K562 (cell line): ENCODE results near the gene MPND. TPM values are rescaled to one million over a fixed set of nuclear protein-coding genes. Genes with fewer than 3 reads are reported as not detected.
A peak's percentile ranks its signal among the peaks of the same experiment; 100 is the strongest.

Experiments
- BMI1 ChIP-seq: fragments of 150-350 bp; IDR thresholded peaks from 2 replicates; pipeline ENCODE4 v1.6.1; 2014; ENCODE audit warnings: low read length
- CCAR2 ChIP-seq: fragments of 200-400 bp; formaldehyde crosslinking; IDR thresholded peaks from 2 replicates; pipeline ENCODE4 v1.6.1; 2017; ENCODE audit warnings: mild to moderate bottlenecking, low read depth, low read length
- CREBBP ChIP-seq: IDR thresholded peaks from one replicate; pipeline ENCODE4 v1.6.1; 2012; ENCODE audit warnings: low read depth, mild to moderate bottlenecking, control low read depth, inconsistent platforms, low read length
- DDX20 ChIP-seq: fragments of 450-650 bp; IDR thresholded peaks from 2 replicates; pipeline ENCODE4 v1.6.1; 2016; ENCODE audit warnings: missing genetic modification characterization, low read depth, mild to moderate bottlenecking, missing compliant biosample characterization, moderate library complexity
- DNMT1 ChIP-seq: fragments of 450-650 bp; IDR thresholded peaks from 2 replicates; pipeline ENCODE4 v1.6.1; 2016; ENCODE audit warnings: antibody characterized with exemption, mild to moderate bottlenecking
- ELF1 ChIP-seq: fragments of 200-800 bp; sonication (Bioruptor generic); IDR thresholded peaks from 2 replicates; pipeline ENCODE4 v1.6.1; 2016; ENCODE audit warnings: missing genetic modification characterization, missing compliant biosample characterization
- GTF2F1 ChIP-seq: IDR thresholded peaks from 2 replicates; pipeline ENCODE4 v1.6.1; 2011; ENCODE audit warnings: low read depth, low read length, improper control_type of control experiment
- HNRNPH1 ChIP-seq: fragments of 200-400 bp; formaldehyde crosslinking; optimal IDR thresholded peaks from 2 replicates; pipeline ENCODE3; 2017; ENCODE audit warnings: low read depth, mild to moderate bottlenecking, low read length, moderate library complexity
- L3MBTL2 ChIP-seq: fragments of 450-650 bp; IDR thresholded peaks from 2 replicates; pipeline ENCODE4 v1.6.1; 2016; ENCODE audit warnings: mild to moderate bottlenecking, moderate library complexity
- LCOR ChIP-seq: sonication (generic); formaldehyde crosslinking; IDR thresholded peaks from 2 replicates; pipeline ENCODE4 v1.8.0; 2022; ENCODE audit warnings: mild to moderate bottlenecking, missing genetic modification reagents
- MTA1 ChIP-seq: fragments of 450-650 bp; IDR thresholded peaks from 2 replicates; pipeline ENCODE4 v1.6.1; 2017; ENCODE audit warnings: borderline replicate concordance
- MYC ChIP-seq, 2 experiments: fragments of 250-450 bp in 1 of 2; sonication (Bioruptor Pico) in 1 of 2; IDR thresholded peaks; 2 replicates each; pipeline versions ENCODE4 v1.5.1 to v1.6.1; 2012 to 2021; ENCODE audit warnings: low read depth in 2 of 2, borderline replicate concordance in 1 of 2, improper control_type of control experiment in 1 of 2, low read length in 1 of 2, mild to moderate bottlenecking in 1 of 2, moderate library complexity in 1 of 2
- NFATC3 ChIP-seq: fragments of 450-650 bp; IDR thresholded peaks from 2 replicates; pipeline ENCODE4 v1.6.1; 2017; ENCODE audit warnings: mild to moderate bottlenecking
- RFX7 ChIP-seq: fragments of 250-450 bp; sonication (Bioruptor Pico); IDR thresholded peaks from 2 replicates; pipeline ENCODE4 v1.5.1; 2021; ENCODE audit warnings: mild to moderate bottlenecking
- SLC30A9 ChIP-seq: fragments of 250-450 bp; sonication (Bioruptor Pico); IDR thresholded peaks from 2 replicates; pipeline ENCODE4 v1.8.0; 2022; ENCODE audit warnings: mild to moderate bottlenecking, moderate library complexity
- SMAD4 ChIP-seq: fragments of 250-450 bp; sonication (Bioruptor Pico); conservative IDR thresholded peaks from 2 replicates; pipeline ENCODE4 v1.8.0; 2021; ENCODE audit warnings: inconsistent platforms, mild to moderate bottlenecking, moderate library complexity
- TGIF2 ChIP-seq: sonication (generic); formaldehyde crosslinking; IDR thresholded peaks from 2 replicates; pipeline ENCODE4 v1.8.1; 2022; ENCODE audit warnings: mild to moderate bottlenecking, missing genetic modification reagents, moderate library complexity
- U2AF1 ChIP-seq: fragments of 200-400 bp; formaldehyde crosslinking; optimal IDR thresholded peaks from 2 replicates; pipeline ENCODE3; 2017; ENCODE audit warnings: mild to moderate bottlenecking, low read depth, low read length, moderate library complexity
- ZBED1 ChIP-seq: IDR thresholded peaks from 2 replicates; pipeline ENCODE4 v1.6.1; 2014
- ZBTB8A ChIP-seq: fragments of 450-650 bp; IDR thresholded peaks from 2 replicates; pipeline ENCODE4 v1.6.1; 2018; ENCODE audit warnings: mild to moderate bottlenecking, moderate library complexity; ENCODE audit not compliant: partially characterized antibody
- ZKSCAN1 ChIP-seq: fragments of 150-350 bp; IDR thresholded peaks from 2 replicates; pipeline ENCODE4 v1.6.1; 2016; ENCODE audit warnings: low read depth, low read length
- ZNF212 ChIP-seq: fragments of 450-650 bp; formaldehyde crosslinking; IDR thresholded peaks from 2 replicates; pipeline ENCODE4 v1.4.0; 2020; ENCODE audit warnings: mild to moderate bottlenecking
- ZNF232 ChIP-seq: sonication (generic); formaldehyde crosslinking; IDR thresholded peaks from 2 replicates; pipeline ENCODE4 v1.8.0; 2022; ENCODE audit warnings: mild to moderate bottlenecking, missing genetic modification reagents
- ZNF41 ChIP-seq: fragments of 250-450 bp; sonication (Bioruptor Pico); conservative IDR thresholded peaks from 2 replicates; pipeline ENCODE4 v1.4.0; 2020; ENCODE audit warnings: mild to moderate bottlenecking
- ZNF561 ChIP-seq: fragments of 450-650 bp; formaldehyde crosslinking; conservative IDR thresholded peaks from 2 replicates; pipeline ENCODE4 v1.4.0; 2020; ENCODE audit warnings: mild to moderate bottlenecking, moderate library complexity
- ZNF695 ChIP-seq: fragments of 450-650 bp; formaldehyde crosslinking; IDR thresholded peaks from 2 replicates; pipeline ENCODE4 v1.4.0; 2020; ENCODE audit warnings: mild to moderate bottlenecking, moderate library complexity
- ZNF778 ChIP-seq: fragments of 450-650 bp; formaldehyde crosslinking; IDR thresholded peaks from 2 replicates; pipeline ENCODE4 v1.4.0; 2020; ENCODE audit warnings: mild to moderate bottlenecking, moderate library complexity
- polyA plus RNA-seq, 8 experiments: library from polyadenylated mRNA; depleted of rRNA in 4 of 8; stranded (reverse) in 5 of 8; unstranded in 3 of 8; fragments of >200 nt; fragmentation: Nextera tagmentation in 2 of 8; fragmentation: Illumina TruSeq in 1 of 8; extraction: Ambion mirVana in 2 of 8; extraction: Trizol in 1 of 8; gene quantifications; 2 replicates each; pipeline versions ENCODE4 v1.2.1 to v1.2.3, GENCODE V29; 2011 to 2014; ENCODE audit warnings: inconsistent platforms in 1 of 8, missing spikeins in 1 of 8
- total RNA-seq, 7 experiments: library from RNA; depleted of rRNA in 6 of 7; stranded (reverse); fragments of >200 nt in 6 of 7; fragmentation: Illumina TruSeq in 2 of 7; extraction: Trizol in 2 of 7; gene quantifications; 2 replicates each; pipeline versions ENCODE4 v1.2.1 to v1.2.3, GENCODE V29; 2011 to 2021; ENCODE audit warnings: low replicate concordance in 1 of 7
- TF ChIP-seq, protein P1 (sequence below): fragments of 450-650 bp; IDR thresholded peaks from 2 replicates; pipeline ENCODE4 v1.6.1; 2016; ENCODE audit warnings: mild to moderate bottlenecking
- TF ChIP-seq, protein P2 (sequence below): fragments of 250-450 bp; sonication (Bioruptor Pico); IDR thresholded peaks from 2 replicates; pipeline ENCODE4 v1.9.0; 2021; ENCODE audit warnings: mild to moderate bottlenecking
- TF ChIP-seq, protein P3 (sequence below): sonication (generic); formaldehyde crosslinking; IDR thresholded peaks from 2 replicates; pipeline ENCODE4 v1.8.0; 2022; ENCODE audit warnings: mild to moderate bottlenecking, missing genetic modification reagents

The MPND gene
- total and polyA plus RNA-seq, 9 of the 15 experiments (the other 6 are each of a cell fraction or from before 2014, with no cell fraction given): 0.25 to 14.0 (median 3.9) TPM

DNA sequence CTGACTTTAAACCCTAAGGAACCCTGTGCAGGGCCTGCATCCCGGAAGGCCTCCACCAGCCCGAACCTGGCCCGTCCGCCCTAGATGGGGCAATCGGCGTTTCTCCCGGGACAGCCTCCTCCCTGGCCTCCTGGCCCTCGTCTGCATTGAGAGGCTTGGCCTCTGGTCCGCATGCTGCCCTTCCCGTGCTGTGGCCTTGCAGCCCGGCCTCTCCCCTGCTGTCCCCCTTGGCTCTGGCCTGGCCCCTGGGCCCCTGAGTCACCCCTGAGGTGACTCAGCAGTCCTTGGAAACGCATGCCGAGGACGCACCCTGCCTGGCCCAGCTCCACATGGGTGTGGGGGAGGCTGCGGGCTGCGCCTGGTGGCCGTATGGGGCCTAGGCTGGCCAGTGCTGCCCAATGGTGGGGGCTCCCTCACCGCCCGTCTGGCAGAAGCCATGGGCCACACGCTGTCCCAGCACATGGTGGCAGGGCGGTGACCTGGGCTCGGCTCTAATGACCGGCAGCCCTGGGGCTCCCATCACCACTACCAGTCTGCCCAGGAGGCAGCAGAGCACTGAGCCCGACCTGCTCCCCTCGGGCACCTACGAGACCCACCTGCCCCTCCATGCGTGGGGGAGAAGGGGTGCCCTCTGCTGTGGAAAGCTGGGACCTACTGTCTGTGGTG is 31.3 kb downstream of the MPND start (continued):
- no peak for TF ChIP-seq ZNF561 (CRISPR knock-in tag)
- peak; percentile 80 for TF ChIP-seq ZNF212
- no peak; the same call in 1 of the 2 replicates for TF ChIP-seq ZBED1
- peak; percentile 99 for TF ChIP-seq MYC (IDR thresholded peaks at IDR 0.05; ENCODE audit: low read depth, low read length)
- peak; percentile 90 for TF ChIP-seq MYC (CRISPR knock-in tag; IDR thresholded peaks at IDR 0.05; ENCODE audit: borderline replicate concordance, low read depth)
- no peak for TF ChIP-seq SLC30A9 (CRISPR knock-in tag)
- TF ChIP-seq, protein P1, sequence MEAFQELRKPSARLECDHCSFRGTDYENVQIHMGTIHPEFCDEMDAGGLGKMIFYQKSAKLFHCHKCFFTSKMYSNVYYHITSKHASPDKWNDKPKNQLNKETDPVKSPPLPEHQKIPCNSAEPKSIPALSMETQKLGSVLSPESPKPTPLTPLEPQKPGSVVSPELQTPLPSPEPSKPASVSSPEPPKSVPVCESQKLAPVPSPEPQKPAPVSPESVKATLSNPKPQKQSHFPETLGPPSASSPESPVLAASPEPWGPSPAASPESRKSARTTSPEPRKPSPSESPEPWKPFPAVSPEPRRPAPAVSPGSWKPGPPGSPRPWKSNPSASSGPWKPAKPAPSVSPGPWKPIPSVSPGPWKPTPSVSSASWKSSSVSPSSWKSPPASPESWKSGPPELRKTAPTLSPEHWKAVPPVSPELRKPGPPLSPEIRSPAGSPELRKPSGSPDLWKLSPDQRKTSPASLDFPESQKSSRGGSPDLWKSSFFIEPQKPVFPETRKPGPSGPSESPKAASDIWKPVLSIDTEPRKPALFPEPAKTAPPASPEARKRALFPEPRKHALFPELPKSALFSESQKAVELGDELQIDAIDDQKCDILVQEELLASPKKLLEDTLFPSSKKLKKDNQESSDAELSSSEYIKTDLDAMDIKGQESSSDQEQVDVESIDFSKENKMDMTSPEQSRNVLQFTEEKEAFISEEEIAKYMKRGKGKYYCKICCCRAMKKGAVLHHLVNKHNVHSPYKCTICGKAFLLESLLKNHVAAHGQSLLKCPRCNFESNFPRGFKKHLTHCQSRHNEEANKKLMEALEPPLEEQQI: no peak
- TF ChIP-seq, protein P2, sequence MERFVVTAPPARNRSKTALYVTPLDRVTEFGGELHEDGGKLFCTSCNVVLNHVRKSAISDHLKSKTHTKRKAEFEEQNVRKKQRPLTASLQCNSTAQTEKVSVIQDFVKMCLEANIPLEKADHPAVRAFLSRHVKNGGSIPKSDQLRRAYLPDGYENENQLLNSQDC (CRISPR knock-in tag): no peak; the same call in 1 of the 2 replicates
- TF ChIP-seq DNMT1: no peak
- TF ChIP-seq L3MBTL2: peak; percentile 99
- TF ChIP-seq CCAR2: no peak
- no peak for TF ChIP-seq U2AF1
- no peak for TF ChIP-seq ZBTB8A
- TF ChIP-seq RFX7 (CRISPR knock-in tag): peak; percentile 70; the same call in 1 of the 2 replicates
- TF ChIP-seq HNRNPH1: no peak
- TF ChIP-seq CREBBP: no peak
- TF ChIP-seq ZNF778 (CRISPR knock-in tag): no peak
- peak; percentile 64; the same call in 1 of the 2 replicates for TF ChIP-seq LCOR (CRISPR knock-in tag)
- TF ChIP-seq, protein P3, sequence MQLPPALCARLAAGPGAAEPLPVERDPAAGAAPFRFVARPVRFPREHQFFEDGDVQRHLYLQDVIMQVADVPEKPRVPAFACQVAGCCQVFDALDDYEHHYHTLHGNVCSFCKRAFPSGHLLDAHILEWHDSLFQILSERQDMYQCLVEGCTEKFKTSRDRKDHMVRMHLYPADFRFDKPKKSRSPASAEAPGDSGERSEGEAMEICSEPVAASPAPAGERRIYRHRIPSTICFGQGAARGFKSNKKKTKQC: peak; percentile 89
- peak; percentile 72 for TF ChIP-seq ELF1 (tag)
- no peak for TF ChIP-seq GTF2F1
- no peak for TF ChIP-seq TGIF2 (CRISPR knock-in tag)
- no peak for TF ChIP-seq ZNF695 (CRISPR knock-in tag)
- peak; percentile 95 for TF ChIP-seq SMAD4 (CRISPR knock-in tag)
- no peak for TF ChIP-seq NFATC3
- TF ChIP-seq DDX20: no peak
- no peak for TF ChIP-seq BMI1
- TF ChIP-seq ZKSCAN1: peak; percentile 84
- peak; percentile 72; the same call in 1 of the 2 replicates for TF ChIP-seq MTA1
- peak; percentile 80 for TF ChIP-seq ZNF232 (CRISPR knock-in tag)
- TF ChIP-seq ZNF41 (CRISPR knock-in tag): peak; percentile 62; the same call in 1 of the 2 replicates
